Body of pancreas (tissue), 4 donors: ENCODE data around the gene ADGRD1.

Source experiments
- POLR2A ChIP-seq, 3 donors: fragments of 450-650 bp; IDR thresholded peaks; one replicate each; pipeline ENCODE4 v1.6.1; 2016; ENCODE audit warnings: antibody characterized with exemption in 3 of 3, mild to moderate bottlenecking in 2 of 3
- TF ChIP-seq, protein P1 (sequence below), 7 experiments: fragments of 450-650 bp in 4 of 7; fragments of 200-600 bp in 3 of 7; sonication (generic) in 3 of 7; IDR thresholded peaks; one replicate each; pipeline ENCODE4 v1.5.1; 2016 to 2019; ENCODE audit warnings: antibody characterized with exemption in 7 of 7

DNA sequence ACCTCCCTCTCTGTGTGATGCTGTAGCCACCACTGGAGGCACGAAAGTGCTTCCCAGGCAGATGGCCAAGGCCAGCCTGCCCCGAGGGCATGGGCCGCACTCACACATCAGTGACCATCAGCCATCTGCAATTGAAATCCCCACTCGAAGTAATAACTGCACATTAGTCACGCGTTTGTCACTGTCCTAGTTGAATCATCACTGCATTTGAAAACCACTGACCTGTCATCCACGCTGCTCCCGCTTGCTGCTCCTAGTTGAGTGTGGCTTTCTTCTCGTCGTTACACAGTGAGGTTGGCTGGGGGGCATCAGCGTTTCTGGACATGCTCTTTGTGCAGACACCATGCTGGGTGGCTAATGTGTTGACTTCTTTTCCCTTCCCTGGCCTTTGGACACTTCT lies 176.1 kb downstream of the ADGRD1 start:
- TF ChIP-seq, protein P1, sequence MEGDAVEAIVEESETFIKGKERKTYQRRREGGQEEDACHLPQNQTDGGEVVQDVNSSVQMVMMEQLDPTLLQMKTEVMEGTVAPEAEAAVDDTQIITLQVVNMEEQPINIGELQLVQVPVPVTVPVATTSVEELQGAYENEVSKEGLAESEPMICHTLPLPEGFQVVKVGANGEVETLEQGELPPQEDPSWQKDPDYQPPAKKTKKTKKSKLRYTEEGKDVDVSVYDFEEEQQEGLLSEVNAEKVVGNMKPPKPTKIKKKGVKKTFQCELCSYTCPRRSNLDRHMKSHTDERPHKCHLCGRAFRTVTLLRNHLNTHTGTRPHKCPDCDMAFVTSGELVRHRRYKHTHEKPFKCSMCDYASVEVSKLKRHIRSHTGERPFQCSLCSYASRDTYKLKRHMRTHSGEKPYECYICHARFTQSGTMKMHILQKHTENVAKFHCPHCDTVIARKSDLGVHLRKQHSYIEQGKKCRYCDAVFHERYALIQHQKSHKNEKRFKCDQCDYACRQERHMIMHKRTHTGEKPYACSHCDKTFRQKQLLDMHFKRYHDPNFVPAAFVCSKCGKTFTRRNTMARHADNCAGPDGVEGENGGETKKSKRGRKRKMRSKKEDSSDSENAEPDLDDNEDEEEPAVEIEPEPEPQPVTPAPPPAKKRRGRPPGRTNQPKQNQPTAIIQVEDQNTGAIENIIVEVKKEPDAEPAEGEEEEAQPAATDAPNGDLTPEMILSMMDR (IDR thresholded peaks at IDR 0.05), result no peak
- TF ChIP-seq POLR2A (IDR thresholded peaks at IDR 0.05), result no peak
